Upper lobe of right lung (tissue), 1 donor: ENCODE results near the gene BMP3. TPM values are rescaled to one million over a fixed set of nuclear protein-coding genes. Genes with fewer than 3 reads are reported as not detected.

Source experiments
- ATAC-seq: fragments of 200-7000 bp; cut with Tn5 transposase; one replicate; pipeline ENCODE4 v1.9.1; 2020; ENCODE audit warnings: mild to moderate bottlenecking, moderate library complexity
- DNase-seq: peaks from one replicate; pipeline ENCODE4 v3.0.0-alpha.2; 2020
- H3K27ac ChIP-seq: fragments of 200-600 bp; one replicate; pipeline ENCODE4 v1.8.0; 2022
- H3K27me3 ChIP-seq: fragments of 200-600 bp; one replicate; pipeline ENCODE4 v1.8.0; 2022; ENCODE audit warnings: mild to moderate bottlenecking
- H3K36me3 ChIP-seq: fragments of 200-600 bp; one replicate; pipeline ENCODE4 v1.8.0; 2022
- H3K4me1 ChIP-seq: fragments of 200-600 bp; one replicate; pipeline ENCODE4 v1.8.0; 2022
- H3K4me3 ChIP-seq: fragments of 200-600 bp; one replicate; pipeline ENCODE4 v1.8.0; 2022; ENCODE audit warnings: mild to moderate bottlenecking
- H3K9me3 ChIP-seq: fragments of 200-600 bp; one replicate; pipeline ENCODE4 v1.8.0; 2022
- CTCF ChIP-seq: fragments of 200-600 bp; IDR thresholded peaks from one replicate; pipeline ENCODE4 v1.8.0; 2022; ENCODE audit warnings: antibody characterized with exemption
- intact Hi-C: fragments of 100-400 bp; cut with DNase I; formaldehyde crosslinking; loops from one replicate; pipeline ENCODE4 v1.11.0; 2022
- total RNA-seq: library from RNA; stranded (reverse); fragmentation: NEBNext Ultra II Directional; extraction: Animal tissue kit (Norgen Biotek cat#: 25700); gene quantifications from one replicate; pipeline ENCODE4 v1.2.1, GENCODE V29; 2021
- donor health status: DM: no; HTN: yes; CAD: no; lungs with severe emphysema.

Gene BMP3
- total RNA-seq, 1 donor from 2014 or later = 15.5 TPM

GRCh38 chr4:81065446-81065845 lies 34.9 kb downstream of the BMP3 start:
- ATAC-seq = no peak
- Histone ChIP-seq H3K36me3 (no peaks in the 10 kb centered on the region), H3K4me3 (no peak overlapping the region), H3K9me3 (no peaks in the 10 kb centered on the region), H3K27ac (no peak overlapping the region), H3K4me1 (no peaks in the 10 kb centered on the region), H3K27me3 (no peaks in the 10 kb centered on the region)
- no peak for TF ChIP-seq CTCF
- intact Hi-C loops = no loop called here
- DNase-seq = no peak

- H3K4me1 ChIP-seq = no peaks in the 10 kb centered on the region
- no peak overlapping the region for H3K4me3 ChIP-seq
- peak; percentile 99 for ATAC-seq
- no peaks in the 10 kb centered on the region for H3K9me3 ChIP-seq
- H3K36me3 ChIP-seq = no peaks in the 10 kb centered on the region
- H3K27ac ChIP-seq = no peak overlapping the region
- DNase-seq = no peak
- H3K27me3 ChIP-seq = no peaks in the 10 kb centered on the region
- TF ChIP-seq CTCF = peak; percentile 93
- intact Hi-C loops = no loop called here
These were observed 39.3 kb downstream of the BMP3 start for GRCh38 chr4:81069706-81070331.

GRCh38 chr4:81071013-81071412 lies 40.5 kb downstream of the BMP3 start:
- TF ChIP-seq CTCF = no peak
- Histone ChIP-seq H3K4me3 (no peak overlapping the region), H3K4me1 (no peaks in the 10 kb centered on the region), H3K27me3 (no peaks in the 10 kb centered on the region), H3K36me3 (no peaks in the 10 kb centered on the region), H3K9me3 (no peaks in the 10 kb centered on the region), H3K27ac (no peak overlapping the region)
- DNase-seq (no peak), ATAC-seq (no peak)
- intact Hi-C loops = no loop called here

GRCh38 chr4:81081156-81081555 lies 50.6 kb downstream of the BMP3 start:
- Histone ChIP-seq H3K27me3 (no peaks in the 10 kb centered on the region), H3K4me1 (no peaks in the 10 kb centered on the region), H3K4me3 (no peak overlapping the region), H3K27ac (no peak overlapping the region), H3K36me3 (no peaks in the 10 kb centered on the region), H3K9me3 (no peaks in the 10 kb centered on the region)
- no peak for DNase-seq
- intact Hi-C loops = no loop called here
- TF ChIP-seq CTCF = no peak
- no peak for ATAC-seq

GRCh38 chr4:81084029-81084428 lies 53.5 kb downstream of the BMP3 start:
- no peak for TF ChIP-seq CTCF
- Histone ChIP-seq H3K36me3 (no peaks in the 10 kb centered on the region), H3K9me3 (no peaks in the 10 kb centered on the region), H3K27ac (no peak overlapping the region), H3K4me3 (no peak overlapping the region), H3K4me1 (no peaks in the 10 kb centered on the region), H3K27me3 (no peaks in the 10 kb centered on the region)
- DNase-seq = no peak
- intact Hi-C loops = no loop called here
- ATAC-seq = peak; percentile 36

GRCh38 chr4:81084634-81085033 lies 54.1 kb downstream of the BMP3 start:
- H3K27ac ChIP-seq = no peak overlapping the region
- ATAC-seq = no peak
- TF ChIP-seq CTCF = no peak
- H3K27me3 ChIP-seq = no peaks in the 10 kb centered on the region
- H3K36me3 ChIP-seq = no peaks in the 10 kb centered on the region
- DNase-seq = no peak
- no peak overlapping the region for H3K4me3 ChIP-seq
- intact Hi-C loops = no loop called here
- H3K4me1 ChIP-seq = no peaks in the 10 kb centered on the region
- no peaks in the 10 kb centered on the region for H3K9me3 ChIP-seq
